ENCODE data around the gene ILDR1.

DNA sequence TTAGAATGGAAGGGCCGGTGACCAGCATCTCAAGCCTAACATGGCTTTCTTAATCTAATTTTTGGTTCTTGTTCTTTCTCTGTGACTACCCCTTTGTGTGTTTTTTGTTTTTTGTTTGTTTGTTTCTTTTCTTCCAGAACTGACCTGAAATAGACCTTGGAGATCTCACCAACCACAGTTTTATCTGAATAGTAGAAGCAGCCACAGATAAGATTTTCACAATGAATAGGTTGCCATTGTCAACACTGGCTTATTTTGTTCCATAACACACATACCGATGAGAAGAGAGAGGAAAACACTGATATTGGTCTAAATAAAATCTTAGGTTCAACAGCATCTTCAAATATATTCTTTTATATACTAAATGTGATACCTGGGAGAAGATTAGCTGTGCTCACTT, 11.5 kb downstream of the ILDR1 start:
- TF ChIP-seq EZH2phosphoT487 (IDR thresholded peaks at IDR 0.05; ENCODE audit: unreplicated experiment) = no peak
- TF ChIP-seq, protein P1, sequence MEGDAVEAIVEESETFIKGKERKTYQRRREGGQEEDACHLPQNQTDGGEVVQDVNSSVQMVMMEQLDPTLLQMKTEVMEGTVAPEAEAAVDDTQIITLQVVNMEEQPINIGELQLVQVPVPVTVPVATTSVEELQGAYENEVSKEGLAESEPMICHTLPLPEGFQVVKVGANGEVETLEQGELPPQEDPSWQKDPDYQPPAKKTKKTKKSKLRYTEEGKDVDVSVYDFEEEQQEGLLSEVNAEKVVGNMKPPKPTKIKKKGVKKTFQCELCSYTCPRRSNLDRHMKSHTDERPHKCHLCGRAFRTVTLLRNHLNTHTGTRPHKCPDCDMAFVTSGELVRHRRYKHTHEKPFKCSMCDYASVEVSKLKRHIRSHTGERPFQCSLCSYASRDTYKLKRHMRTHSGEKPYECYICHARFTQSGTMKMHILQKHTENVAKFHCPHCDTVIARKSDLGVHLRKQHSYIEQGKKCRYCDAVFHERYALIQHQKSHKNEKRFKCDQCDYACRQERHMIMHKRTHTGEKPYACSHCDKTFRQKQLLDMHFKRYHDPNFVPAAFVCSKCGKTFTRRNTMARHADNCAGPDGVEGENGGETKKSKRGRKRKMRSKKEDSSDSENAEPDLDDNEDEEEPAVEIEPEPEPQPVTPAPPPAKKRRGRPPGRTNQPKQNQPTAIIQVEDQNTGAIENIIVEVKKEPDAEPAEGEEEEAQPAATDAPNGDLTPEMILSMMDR (conservative IDR thresholded peaks at IDR 0.05; ENCODE audit: low read depth in 2 of 2) = no peak
- no peak for TF ChIP-seq JUNB (IDR thresholded peaks at IDR 0.05; ENCODE audit: unreplicated experiment)
- TF ChIP-seq POLR2AphosphoS5 (IDR thresholded peaks at IDR 0.05; ENCODE audit: low read depth) = no peak
